HG03280 (cell line): Measurements from ENCODE around the gene MRPL20.
"Not testable (repeated sequence)": the region's sequence is repeated elsewhere in the genome, so short reads cannot be mapped to it uniquely, and the experiment has no call there.

Experiments used
- ATAC-seq: cut with Tn5 transposase; IDR thresholded peaks from one replicate; pipeline ENCODE4 v1.9.1; 2021; ENCODE audit warnings: mild to moderate bottlenecking, moderate library complexity; ENCODE audit not compliant: unreplicated experiment

MRPL20 gene

DNA sequence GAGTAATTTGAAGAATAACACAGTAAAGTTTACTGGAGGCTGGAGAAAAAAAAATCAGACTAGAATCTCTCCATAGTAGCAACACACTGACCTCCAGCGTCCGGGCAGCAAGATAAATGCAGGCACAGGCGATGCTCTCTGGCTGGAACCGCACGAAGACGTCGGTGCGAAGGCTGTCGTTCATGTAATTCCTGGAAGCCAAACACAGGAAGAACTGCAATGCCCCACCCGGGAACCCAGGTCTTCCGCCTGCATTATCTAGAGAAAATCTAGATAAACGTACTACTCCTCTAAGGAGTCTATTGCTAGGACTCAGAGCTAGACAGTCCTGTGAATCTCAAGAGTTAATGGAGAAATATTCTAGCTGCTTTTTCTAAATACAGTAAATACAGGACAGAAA, 16.4 kb downstream of the MRPL20 start:
- ATAC-seq, result no peak

DNA sequence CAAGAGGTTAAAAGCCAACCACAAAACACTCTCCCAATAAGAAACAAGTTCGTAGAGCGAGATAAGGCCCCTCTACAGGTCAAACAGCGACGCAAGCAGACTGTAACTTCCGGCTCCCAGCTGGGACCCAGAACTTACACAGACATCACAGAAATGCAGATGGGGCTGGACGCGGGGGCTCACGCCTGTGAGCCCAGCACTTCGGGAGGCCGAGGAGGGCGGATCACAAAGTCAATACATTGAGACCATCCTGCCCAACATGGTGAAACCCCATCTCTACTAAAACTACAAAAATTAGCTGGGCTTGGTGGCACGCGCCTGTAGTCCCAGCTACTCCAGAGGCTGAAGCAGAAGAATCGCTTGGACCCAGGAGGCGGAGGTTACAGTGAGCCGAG, 19.0 kb downstream of the MRPL20 start:
- ATAC-seq, result no peak

DNA sequence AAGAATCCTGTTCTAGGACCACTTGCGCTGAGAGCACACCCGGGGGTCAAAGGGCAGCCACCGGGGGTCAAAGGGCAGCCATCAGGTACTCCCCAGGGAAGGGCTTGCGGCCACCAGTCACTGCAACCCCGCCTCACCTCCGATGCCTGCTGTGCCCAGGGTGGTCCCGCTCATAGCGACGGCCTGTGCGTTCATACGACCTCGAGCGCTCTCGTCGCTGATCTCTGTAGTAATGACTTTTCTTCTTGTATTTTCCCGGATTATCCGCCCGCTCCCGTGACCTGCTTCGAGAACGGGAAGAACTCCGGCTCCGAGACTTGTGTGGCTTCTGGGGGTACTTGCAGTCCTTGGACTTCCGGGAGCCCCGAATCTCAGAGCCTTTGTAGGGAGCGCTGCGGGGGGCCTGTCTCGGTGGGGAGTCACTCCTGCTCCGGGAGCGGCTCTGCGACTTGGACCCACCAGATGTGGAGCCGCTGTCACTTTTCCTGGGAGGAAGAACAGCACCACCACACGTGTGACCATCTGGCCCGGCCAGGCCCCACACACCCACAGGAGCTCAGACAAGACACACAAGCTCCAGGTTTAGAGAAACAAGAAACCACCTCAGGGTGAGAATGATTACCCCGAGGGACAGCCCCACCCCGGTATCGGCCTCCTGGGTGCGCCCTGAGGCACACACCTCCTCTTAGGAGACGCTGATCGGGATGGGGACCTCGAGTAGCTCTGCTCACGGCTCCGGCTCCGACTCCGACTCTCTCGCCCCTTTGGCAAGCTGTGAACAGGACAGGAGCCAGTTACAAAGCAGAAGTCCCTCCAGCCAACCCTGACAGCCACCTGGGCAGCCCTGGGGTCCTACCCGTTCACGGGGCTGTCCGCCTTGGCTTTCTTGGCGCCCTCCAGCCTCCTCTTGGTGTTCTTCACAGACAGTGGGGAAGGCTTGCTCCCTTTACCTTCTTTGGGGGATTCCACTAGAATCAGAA, 19.7 kb downstream of the MRPL20 start:
- ATAC-seq, result no peak

DNA sequence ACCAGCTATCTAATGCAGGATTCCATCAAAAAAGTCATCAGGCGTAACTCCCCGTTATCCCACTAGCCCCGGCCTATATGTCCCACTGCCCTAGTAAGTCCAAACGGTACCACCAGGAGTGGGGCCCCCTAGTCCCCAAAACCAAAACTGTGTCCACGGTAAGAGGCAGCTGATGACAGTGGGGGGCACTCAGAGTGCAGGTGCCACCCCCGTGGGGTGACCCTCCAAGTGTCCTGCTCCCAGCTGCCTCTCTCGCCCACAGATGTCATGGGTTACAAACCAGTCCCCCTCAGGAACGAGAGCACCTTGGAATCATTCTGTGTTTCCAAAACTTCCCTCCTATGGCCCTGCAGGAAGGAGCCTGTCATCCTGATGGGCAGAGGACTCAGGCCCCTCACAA, 21.2 kb downstream of the MRPL20 start:
- ATAC-seq, result no peak

DNA sequence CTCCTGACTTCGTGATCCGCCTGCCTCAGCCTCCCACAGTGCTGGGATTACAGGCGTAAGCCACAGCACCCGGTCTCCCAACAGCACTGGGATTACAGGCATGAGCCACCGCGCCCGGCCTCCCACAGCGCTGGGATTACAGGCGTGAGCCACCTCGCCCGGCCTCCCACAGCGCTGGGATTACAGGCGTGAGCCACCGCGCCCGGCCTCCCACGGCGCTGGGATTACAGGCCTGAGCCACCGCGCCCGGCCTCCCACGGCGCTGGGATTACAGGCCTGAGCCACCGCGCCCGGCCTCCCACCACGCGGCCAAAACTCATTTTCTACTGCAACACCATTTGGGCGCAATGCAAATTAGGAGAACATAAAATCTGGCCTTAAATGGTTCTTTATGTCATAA, 21.8 kb downstream of the MRPL20 start:
- not testable (repeated sequence) for ATAC-seq

DNA sequence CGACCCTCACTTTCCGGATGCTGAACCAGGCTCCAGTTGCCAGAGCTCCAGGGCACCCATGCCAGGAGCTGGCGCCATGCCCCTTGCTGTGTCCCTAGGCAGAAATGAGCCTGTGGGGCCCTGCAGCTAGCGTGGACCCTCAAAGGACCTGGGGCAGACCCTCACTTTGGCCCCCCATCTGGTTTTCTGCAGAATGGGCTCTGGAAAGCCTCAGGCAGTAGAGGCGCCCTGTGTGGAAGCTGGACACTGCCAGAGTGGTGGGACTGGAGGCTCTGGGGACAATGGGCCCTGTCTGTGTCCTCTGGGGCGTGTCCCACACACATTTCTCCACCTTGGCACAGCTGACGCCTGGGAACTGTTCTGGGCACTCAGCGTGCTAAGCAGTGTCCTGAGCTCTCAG, 25.8 kb downstream of the MRPL20 start:
- no peak for ATAC-seq

DNA sequence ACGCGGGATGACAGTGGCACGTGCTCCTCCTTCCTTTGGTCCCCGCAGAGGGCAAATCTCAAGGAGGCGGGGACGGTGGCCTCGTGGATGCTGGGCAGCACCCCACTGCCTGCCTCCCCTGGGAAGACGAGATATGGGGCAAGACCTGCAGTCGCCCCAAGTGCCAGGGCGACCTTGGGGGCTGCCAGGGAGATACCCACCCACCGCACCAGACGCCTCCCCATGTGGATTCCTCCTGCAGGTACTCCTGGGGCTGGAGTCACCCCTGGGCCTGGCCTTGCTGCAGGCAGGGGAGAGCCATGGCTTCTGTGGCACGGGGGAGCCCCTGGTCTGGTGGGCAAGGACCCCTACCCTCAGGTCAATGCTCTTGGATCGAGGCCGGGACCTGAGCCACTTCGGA, 26.2 kb downstream of the MRPL20 start:
- ATAC-seq, result no peak

DNA sequence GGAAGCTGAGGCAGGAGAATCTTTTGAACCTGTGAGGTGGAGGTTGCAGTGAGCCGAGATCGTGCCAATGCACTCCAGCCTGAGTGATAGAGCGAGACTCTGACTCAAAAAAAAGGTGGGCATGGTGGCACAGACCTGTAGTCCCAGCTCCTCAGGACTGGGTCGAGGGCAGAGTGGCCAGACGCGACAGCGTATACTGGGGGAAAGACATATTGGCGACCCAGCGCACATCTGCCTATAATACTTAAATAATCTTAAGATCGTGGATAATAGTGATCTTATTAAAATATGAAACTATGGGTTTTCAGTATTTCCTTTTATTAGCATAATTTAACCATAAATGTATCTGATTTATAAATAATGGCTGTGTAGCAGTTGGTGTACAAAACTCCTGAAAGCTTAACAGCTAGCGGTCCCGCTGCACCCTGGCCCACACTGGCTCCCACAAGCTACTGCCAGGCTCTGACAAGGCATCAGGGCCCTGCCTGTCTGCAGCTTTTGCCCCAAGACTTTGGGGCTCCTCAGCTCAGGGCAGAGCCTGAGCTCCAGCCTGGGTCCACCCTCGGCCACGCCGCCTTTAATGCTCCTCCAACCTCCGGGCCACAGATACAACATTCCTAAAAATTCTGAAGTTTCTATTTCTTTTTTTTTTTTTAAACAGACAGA, 29.4 kb downstream of the MRPL20 start:
- ATAC-seq, result no peak

DNA sequence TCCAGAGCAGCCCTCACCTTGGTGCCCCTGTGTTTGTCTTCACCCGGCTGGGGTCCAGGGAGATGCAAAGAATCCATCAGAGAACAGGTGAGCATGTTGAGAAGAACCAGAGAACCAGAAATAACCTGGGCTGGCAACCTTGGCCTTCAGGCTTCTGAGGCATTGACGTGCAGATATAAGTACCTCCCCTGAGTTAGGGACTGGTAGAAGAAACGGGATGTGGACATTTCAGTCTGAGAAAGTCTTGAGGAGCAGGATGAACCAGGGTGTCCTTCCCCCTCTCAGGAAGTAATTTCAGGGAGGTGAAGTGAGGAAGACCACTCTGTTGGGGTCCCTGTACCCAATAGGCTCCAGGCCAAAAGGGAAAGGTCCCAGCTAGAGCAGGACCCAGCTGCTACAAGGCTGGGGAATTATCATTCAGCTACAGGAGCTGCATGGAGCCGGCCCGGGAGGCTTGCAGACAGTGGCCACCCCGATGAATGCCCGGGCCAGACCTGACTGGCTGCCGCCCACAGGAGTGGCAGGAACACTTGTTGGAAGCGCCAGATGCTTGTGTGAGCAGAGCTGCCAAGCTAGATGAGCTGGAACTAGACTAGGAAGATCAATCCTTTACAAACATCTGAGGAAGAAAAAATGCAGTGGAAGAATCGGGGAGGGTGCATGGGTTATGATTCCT, 30.4 kb downstream of the MRPL20 start:
- ATAC-seq, result no peak

DNA sequence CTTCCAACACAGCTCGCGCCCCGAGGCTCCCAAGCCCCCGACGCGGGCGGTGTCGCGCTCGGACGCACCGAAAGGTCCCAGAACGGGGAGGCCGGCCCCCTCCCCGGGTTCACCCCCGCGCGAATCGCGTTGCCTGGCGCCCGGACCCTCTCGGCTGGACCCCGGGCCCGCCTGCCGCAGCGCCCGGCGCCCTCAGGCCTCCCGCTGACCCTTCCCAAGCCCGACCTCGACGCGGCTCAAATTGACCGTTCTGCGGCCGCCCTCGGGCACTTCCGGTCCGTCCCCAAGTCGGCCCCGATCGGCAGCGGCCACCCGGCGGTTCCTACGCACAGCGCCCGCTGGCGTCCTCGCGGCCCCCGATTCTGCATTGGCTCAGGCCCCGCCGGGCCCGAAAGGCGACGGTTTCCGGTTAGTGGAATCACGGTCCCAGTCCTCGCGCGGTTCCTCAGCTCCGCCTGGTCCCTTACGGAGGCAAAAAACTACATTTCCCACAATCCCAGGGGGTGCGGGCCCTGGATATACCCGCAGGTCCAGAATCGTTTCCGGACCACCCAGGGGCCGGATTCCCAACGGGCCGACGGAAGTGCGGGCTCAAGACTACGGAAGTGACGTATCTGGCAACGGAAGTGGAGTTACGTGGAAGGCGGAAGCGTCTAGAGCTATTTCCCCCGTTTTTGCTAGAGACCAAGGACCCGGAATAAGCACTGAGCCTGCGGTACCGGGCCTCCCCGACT, 32.0 kb downstream of the MRPL20 start, which contains the start of gene AURKAIP1:
TSS of gene AURKAIP1 (minus strand) at position 279 of the 734 bp plus-strand sequence. CDS start 451 bp downstream, outside the sequence.
- peak; percentile 86 for ATAC-seq

DNA sequence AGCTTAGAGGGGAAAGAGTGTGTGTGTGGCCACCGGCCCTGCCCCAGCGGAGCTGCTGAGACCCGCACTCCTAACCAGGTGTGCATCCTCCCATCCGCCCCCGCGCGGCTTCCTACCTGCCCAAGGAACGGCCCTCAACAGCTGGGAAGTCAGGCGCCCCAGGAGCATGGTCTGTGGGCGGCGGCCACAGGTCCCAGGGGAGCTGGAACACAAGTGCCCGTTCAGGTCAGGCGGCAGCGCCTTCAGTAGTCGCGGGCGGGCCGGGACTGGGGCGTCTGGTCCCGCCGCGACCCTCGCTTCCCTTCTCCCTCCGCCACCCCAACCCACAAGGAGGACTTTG, 32.5 kb downstream of the MRPL20 start:
- peak; percentile 4 for ATAC-seq

DNA sequence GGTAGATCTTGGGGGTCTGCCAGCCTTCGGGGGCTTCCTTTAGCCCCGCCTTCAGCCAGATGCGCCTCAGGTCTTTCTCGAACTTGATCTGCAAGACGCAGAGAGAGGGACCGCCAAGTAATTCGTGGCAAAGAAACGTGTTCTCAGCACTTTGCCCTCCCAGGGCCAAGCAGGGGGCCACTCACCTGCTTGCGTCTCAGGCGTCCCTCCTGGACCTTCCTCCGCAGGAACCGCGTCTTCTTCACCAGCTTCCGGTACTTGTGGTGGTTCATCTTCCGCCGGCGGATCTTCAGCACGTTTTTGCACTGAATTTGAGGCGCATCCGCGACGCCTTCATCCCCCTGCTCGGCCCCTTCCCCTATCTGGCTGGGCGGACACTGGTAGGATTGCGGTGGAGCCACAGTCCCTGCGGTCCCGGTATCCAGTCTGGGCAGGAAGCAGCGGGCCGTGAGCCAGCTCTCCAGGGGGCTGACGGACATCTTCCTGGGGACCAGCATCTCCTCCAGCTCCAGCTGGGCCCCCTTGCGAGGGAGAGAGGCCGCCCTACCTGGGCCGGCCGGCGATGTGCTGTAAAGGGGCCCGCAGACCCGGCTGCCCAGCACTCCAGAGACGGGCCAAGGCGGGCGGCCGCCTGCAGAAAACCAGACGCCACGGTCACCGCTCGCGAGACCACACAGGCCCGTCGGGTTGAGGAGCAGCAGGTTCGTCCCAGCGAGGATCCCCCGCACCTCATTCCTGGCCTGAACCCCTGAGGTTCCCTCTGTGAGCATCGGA, 33.1 kb downstream of the MRPL20 start:
- no peak for ATAC-seq

DNA sequence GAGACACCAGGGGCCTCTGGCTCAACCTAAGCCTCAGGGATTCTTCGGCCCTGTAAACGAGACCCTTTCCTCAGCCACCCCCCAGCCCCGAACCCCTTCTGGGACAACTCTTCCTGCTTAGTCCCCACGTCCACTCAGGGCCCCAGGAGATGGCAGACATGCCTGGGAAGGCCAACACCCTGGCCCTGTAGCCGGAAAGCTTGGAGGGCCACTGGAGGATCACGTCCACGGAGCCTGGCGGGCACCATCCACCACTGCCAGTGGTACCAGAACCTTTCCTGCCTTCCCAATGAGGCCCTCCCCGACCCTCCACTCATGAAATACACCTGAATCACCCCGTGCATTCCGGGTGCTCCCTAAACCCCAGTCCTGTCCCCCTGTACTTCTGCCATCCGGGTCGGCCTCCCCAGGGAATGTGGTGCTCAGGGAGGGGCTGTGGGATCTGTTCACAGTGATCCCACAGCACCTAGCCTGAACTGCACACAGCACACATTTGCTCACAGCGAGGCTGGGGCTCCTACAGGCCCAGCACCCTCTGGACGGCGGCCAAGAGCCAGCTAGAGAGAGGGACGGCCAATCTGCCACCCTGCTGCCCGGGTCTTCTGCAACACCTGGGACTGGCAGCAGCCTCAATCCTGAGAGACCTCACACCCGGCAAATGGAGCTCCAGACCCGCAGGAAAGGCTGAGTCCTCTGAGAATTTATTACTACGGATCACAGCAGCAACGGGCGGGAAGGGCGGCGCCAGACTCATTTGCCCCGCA, 33.9 kb downstream of the MRPL20 start:
- no peak for ATAC-seq

DNA sequence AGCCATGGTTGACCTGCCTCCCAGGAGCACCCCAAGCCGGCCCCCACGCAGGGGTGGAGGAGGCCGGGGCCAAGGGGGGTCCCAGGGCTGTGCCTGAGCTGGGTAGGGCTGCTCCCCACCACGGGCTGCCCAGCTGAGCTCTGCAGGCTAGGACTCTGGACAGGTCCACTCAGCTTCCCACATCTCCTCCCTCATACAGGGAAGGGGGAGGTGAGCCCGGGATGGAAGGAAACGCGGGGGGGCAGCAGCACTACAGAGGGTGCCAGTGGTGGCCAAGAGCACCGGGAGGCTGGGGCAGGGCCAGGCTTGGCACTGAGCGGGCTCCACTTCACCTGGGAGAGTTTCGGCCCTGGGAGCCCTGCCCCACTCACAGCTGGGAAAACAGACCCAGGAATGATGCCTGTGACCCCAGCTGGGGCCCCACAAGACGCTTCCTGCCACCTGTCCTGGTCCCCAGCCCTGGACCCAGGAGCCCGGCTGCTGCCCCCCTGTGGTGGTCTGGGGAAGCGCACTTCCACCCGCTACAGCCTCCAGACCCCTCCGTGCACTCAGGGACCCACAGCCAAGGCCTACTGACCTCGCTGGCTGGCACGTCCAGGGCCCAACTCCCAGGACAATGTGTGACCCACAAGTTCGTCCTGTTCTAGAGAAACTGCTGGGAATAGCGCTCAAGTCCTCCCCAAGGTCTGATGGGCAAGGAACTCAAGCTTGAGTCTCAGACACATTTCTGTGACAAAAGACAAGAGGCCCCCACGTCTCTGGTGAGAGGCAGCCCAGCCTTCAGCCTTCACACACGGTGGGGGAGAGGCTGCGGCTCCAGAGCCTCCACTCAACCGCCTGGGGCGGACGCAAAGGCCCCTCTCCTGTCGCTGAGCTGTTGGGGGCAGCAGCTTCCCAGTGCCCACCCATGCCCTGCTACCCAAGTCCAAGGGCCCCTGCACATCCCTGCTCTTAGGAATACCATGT, 35.1 kb downstream of the MRPL20 start:
- no peak for ATAC-seq

DNA sequence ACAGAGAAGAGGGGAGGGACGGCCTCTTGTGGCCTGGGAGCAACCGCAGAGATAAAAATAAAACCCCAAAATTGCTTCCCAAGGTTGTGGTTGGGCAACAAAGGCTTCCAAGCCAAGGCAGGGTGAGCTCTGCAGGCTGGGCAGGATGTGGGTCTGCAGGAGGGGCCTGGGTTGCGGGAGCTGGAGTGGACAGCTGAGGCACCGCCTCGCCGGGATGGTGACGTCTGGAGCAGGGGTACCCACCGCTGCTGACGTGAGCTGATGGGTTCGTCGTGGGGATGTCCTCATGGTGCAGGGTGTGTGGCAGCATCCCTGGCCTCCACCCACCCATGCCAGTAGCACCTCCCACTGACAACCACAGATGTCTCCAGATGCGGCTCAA, 35.7 kb downstream of the MRPL20 start:
- ATAC-seq, result no peak

DNA sequence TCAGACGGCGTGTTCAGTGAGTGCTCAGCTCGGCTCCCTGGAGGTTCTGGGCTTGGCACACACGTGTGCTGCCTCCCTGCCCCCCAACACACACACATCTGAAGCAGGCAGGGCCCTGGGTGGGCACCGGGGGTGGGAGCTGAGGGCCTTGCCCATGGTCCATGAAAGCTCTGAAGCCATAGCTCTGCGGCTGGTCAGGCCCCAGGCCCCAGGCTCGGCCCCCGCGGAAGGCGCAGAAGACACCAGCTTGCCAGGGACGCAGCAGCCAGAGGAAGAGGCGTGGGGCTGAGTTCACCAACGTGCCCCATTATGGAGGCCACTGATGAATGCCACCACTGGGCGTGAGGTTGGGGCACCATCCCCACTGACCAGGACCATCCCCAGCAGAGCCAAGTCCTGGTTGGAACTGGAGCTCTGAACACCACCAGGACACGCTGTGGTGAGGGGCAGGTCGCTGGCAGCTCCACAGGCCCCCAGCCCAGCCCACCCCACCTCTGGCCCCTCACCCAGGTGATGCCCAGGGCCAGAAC, 36.3 kb downstream of the MRPL20 start:
- no peak for ATAC-seq

DNA sequence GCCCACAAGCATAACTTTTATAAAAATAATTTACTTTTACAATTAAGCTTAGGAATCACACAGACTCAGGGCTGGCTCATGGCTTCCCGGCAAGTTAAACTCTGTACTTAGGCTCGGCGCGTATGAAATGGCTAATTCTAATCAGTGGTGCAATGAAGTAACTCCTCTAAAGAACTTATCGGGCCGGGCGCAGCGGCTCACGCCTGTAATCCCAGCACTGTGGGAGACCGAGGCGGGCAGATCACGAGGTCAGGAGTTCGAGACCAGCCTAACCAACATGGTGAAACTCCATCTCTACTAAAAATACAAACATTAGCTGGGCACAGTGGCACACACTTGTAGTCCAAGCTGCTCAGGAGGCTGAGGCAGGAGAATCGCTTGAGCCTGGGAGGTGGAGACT, 37.0 kb downstream of the MRPL20 start:
- not testable (repeated sequence) for ATAC-seq

DNA sequence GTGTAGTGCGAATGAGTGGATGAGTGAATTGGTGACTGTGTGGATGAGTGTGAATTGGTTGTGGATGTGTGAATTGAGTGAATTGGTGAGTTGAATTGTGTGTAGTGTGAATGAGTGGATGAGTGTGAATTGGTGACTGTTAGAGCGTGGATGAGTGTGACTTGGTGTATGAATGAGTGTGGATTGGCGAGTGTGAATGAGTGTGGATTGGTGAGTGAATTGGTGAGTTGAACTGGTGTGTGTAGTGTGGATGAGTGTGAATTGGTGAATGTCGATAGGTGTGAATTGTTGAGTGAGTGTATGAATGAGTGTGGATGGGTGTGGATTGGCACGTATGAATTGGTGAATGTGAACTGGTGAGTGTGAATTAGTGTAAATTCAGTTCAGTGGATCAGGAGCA, 39.8 kb downstream of the MRPL20 start:
- ATAC-seq, result no peak
